Activated CD4-positive, CD25-positive, alpha-beta regulatory T cell treated with anti-CD3 and anti-CD28 coated beads, Interleukin-2, amount 50 U/mL, for 72 hours (primary cell): ENCODE measurements around the gene SEMA3E.
"Not testable (repeated sequence)": the region's sequence is repeated elsewhere in the genome, so short reads cannot be mapped to it uniquely, and the experiment has no call there.

ENCODE experiments used
- DNase-seq: peaks from one replicate; pipeline ENCODE4 v3.0.0; 2021

Gene SEMA3E

DNA sequence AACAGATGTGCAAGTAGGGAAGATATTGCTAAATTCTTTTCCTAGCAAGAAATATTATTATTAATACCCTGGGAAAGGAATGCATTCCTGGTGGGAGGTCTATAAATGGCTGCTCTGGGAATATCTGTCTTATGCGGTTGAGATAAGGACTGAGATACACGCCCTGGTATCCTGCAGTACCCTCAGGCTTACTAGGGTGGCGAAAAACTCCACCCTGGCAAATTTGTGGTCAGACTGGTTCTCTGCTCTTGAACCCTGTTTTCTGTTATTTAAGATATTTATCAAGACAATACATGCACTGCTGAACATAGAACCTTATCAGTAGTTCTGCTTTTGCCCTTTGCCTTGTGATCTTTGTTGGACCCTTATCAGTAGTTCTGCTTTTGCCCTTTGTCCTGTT lies 96.4 kb downstream of the SEMA3E start:
- DNase-seq = not testable (repeated sequence)

DNA sequence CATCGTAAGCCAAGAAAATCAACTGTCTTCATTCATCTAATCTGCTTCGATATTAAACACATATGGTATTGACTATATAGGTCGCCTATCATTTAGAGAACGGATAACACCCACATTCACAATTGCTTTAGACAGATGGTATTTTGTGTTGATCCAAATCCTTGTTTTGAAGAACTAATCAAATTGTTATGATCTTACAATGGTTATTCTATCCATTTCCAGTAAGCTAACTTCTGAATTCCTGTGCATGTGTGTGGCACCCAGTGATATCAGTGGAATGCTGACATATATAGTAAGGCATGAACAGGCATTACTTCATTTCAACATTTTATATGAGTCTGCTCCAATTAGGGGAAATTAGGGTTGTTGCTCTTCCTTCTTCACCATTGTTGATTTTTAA lies 98.8 kb downstream of the SEMA3E start:
- DNase-seq = no peak

DNA sequence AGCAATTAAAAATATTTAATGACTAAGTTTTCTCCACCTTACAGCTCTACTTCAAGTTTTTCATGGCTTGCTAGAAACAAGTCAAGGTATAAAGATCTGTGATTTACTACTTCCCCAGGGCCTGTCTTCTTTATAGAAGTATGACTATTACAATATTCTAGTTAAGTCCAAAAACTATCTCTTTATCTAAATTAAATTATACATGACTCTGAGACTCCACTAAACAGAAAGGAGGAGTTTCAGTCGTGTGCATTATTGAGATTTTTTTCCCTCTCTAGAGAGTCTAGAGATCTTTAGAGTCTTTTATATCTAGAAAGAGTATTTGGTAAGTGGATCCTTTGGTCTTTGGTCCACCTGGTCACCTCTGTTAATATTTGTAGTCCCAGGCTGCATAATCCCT lies 100.7 kb downstream of the SEMA3E start:
- no peak for DNase-seq

DNA sequence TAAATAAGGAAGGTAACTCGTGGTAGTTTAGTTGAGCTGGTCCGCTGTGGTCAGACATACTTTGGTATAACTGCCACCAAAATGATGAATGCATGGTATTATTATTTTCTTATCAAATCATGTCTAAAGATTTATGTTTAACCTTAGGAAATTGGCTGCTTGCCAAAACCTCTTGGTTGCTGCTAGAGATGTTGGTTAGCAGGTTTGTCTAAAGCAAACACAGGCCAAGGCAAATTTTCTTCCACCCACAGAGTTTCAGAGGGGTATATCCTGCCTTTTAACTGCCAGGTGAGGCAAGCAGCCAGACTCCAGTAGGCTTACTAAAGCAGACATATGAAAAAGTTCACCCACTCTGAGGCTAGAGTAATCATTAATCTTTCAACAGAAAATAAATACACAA lies 101.4 kb downstream of the SEMA3E start:
- no peak for DNase-seq

DNA sequence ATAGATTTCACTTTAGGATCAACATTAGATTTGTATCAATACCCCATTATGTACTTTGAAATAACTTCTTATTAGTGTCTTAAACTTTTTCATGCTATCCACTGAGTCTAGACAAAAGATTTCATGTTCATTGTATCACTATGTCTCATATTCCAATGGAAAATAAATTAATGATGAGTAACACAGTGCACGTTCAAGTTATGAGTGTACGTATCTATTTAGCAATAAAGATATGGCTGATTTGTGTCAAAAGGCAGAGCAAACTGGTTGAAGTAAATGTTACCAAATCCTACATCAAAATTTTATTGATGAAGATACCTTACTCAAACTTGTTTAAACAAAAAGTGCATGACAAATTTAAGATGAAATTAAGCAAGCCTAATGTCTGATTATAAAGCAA lies 102.4 kb downstream of the SEMA3E start:
- no peak for DNase-seq

DNA sequence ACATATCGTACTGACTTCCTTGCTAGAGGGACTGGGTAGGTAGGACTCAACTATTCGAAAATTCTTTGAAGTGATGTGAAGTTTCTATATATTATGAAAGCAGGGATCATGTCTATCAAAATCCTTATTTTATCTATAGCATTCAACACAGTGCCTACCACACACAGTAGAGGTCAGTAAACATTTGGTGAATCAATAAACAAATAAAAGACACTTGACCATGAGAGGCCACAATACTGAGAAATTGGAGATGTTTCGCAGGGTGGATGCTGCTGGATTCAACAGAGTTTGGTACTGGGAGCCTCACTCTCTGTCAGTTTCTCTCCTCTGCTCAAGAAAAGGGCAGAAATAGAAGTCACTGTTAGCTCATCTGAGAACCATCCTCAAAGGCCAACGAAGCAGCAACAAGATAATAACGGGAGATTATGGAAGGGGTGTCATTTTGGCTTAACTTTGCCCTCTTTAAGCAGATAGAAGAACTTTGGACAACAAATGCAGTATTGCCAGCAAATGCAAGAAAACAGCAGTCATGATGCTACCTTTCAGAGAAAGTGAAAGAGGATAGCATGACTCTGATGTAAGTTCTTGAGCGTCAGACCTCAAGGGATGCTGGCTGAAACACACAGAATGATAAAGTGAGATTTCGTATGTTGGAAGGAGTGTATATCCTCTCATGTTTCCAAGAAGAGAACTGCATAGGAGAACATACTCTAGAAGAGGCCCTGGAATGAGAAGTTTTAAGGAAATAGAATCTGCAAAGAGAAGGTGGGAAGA lies 107.6 kb downstream of the SEMA3E start:
- no peak for DNase-seq

DNA sequence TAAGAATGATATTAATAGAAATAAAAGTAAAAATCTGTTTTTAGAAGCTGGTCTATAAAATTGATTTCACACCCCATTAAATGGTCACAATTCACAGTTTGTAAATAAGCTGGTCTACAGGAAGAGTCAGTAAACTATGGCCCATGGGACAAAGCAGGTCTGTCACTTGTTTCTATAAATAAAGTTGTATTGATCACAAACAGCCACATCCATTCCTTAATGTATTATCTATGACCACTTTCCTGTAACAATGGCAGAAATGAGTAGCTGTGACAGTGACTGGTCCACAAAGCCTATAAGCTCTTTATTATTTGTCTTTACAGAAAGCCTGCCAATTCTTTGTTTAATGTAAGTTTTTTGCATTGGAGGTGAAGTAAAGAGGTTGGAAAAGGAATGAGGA lies 114.5 kb downstream of the SEMA3E start:
- DNase-seq = no peak

DNA sequence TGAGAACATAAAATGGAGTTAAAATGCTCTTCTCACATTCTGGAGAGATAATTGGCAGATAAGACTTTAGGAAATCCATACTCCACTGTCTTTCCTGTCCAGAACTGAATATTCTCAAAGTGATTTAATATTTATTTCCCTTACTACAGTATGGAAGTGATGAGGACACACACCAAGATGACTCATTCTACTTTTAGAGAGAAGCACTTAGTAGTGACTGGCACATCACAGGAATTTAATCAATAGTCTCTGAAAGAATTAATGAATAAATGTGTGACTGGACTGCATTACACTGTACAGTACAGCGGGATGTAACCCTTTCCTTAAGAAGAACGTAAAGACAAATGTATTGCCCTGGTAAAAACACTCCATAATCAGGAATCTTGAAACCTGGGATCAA lies 116.7 kb downstream of the SEMA3E start:
- DNase-seq = no peak

DNA sequence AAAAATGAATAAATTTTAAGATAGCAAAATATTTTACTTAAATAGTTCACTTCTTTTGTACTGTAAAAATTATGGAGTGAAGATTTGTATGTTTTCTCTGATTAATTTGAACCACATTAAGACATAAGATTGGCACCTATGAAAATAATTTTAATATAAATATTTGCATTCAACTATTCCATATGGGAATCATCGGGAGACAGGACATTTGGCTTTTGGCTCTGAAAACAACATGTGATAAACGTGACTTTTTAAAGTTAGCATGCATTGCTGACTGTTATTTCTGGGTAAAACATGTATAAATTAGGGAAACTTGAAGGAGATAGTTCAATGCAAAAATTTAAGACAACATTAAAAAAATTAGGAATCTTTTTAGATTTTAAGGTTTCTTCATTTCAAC lies 117.2 kb downstream of the SEMA3E start:
- DNase-seq = no peak

DNA sequence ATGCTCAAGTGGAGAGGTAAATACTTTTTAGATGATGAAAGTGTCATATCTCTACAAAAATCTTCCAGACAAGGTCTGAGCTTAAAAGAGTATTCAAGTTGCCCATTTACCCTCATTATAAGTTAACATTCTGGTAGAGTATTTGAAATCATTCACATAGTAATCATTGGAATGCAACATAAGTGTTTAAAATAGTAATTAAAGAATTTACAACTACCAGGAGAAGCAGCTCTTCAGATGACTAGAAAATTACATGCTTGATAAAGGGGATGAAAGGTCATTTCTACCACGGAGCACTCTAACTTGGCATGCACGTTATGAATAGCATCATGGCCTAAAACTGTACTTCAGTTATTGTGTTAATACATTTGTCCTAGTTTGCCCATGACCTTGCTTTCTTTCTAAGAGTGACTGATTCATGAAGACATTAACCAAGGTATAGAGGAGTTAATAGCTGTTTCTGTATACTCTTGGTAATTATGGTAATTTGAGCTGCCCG lies 120.0 kb downstream of the SEMA3E start:
- DNase-seq = no peak

DNA sequence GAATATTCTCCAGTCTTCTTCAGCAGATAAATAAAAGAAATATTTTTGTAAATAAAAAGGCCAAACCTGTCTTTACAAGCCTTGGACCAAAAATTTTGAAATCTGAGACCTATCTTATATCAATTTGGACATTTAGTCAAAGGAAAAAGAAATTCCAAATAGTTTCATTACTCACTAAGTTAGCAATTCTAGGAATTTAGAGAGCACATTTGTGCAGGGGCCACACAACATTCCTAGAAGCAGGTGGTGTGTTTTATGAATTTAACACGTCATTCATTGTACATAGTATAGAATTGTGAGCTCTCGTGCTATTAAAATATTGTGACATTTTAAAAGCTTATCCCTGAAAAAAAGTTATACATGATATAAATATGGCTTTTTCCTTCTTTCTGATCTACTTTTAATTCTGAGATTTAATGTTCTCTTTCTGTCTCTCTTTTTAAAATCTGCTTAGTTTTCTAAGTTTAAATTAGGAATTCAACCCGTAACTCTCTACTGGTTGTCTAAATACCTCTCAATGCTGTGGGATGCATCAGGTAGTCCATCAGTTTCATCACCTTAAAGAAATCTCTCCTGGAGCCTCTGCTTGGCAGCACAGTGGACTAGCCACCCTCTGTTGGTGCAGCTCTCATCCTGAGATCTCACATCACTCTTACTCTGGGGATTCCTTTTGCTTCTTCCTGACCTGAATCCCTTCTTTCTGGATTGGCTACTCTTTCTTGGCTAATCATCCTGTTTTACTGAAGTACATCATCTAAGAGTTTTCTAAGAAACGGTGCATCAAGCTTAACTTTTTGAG lies 124.5 kb downstream of the SEMA3E start:
- no peak for DNase-seq

DNA sequence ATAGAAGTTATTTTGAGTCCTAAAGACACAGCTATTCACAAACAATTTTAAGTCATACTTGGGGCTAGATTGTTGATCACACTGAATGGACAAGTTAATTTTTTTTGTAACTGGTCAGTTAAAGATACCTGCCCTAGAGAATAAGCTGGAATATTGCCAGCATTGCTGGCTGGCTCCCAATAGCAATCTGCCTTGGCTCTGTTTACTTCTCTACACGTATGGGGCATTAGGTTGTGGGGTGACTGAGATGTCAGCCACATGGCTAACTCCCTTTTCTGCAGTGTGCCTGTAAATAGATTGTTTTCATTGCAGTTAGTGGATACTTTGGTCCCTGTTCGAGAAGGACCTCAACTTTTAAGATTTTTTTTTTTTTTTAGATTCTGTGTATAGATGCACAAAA lies 128.2 kb downstream of the SEMA3E start:
- DNase-seq = no peak

DNA sequence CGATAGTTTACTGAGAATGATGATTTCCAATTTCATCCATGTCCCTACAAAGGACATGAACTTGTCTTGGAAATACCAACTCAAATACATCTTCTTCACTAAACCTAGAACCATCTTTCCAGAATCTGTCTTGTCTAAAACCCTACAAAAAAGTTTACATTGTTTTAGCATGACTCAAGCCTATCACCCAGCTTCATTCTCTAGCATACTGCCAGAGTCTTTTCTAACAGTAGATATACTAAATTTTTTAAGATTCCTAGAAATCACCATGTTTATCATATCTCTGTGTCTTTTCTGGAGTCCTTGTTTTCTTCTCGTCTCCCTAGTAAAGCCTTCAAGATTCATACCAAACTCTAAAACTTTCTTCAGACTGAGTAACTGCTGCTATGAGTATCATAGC lies 129.7 kb downstream of the SEMA3E start:
- no peak for DNase-seq

DNA sequence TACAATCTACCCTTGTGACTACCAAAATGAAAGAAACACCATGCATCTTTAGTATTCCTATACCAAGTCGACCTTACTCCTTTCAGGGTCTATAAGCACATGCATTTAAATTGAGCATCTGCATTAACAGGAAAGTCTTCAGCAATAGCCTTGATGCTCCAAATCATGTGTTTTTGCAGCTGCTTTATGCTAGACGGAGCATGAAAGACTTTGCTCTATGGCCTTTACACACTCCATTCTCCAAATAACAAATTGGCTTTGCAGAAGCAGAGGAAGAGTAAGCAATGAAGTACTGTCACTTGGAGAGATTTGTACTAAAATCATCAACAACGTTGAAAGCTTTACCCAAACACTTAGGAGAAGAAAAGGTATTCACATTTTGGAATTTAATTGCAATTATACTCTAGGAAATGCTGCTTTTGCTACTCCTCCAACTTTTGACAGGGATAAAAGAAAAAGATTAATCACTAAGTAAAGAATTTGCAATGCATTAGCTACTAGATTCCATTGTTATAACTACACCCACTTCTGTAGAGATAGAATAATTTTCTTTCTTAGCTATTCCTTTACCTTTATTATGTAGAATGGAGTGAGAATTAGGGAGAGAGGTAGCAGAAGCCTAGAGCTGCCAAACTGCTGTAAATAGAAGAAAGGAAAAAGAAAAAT lies 131.8 kb downstream of the SEMA3E start:
- no peak for DNase-seq

DNA sequence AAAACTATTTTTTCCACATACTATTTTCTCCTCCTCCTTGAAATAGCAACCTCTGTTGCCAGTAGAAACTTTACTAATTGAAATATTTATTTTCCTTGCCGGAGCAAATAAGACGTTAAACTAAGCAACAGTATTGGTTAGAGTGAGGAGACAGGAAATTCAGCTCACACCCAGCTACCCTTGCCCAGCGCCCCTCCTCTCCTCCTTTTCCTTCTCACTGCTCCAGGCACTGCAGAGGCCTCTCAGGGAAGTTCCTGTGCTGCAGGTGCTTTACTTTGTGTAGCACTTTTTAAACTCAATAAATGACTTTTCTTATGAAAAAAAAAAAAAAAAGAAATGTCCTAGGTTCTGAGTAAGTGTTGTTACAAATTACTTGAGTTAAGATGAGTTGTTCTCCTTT lies 134.0 kb downstream of the SEMA3E start:
- DNase-seq = no peak

DNA sequence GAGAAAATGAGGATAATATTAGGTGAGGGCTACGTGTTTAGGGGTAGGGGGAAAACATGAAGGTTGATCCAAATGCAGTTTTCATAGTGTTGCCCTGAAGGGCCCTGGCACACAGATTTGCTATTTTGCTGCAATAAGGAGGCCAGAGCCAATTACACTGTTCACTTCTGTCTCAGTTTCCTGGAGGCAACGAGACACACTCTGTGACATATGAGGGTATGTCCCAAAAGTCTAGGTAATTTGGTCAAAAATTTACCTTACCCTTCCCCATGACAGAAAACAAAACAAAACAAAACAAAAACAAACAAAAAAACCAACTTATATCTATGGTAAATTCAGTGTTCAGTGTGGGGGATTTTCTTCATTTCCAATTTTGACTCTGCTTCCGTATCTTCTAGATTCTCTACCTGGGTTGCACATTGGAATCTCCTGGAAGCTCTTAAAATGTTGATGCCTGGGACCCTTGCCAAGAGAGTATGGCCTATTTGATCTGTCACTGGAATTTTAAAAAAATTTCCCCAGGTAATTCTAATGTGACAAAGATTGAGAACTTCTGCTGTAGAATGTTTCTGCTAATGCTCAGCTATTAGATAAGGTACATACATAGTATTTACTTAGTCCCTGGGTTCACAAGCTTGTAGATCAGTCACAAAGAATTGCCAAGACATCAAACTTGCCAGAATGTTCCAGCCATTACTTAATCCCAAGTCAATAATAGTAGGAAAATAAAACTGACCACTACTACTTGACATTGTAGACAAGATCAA lies 139.5 kb downstream of the SEMA3E start:
- no peak for DNase-seq

DNA sequence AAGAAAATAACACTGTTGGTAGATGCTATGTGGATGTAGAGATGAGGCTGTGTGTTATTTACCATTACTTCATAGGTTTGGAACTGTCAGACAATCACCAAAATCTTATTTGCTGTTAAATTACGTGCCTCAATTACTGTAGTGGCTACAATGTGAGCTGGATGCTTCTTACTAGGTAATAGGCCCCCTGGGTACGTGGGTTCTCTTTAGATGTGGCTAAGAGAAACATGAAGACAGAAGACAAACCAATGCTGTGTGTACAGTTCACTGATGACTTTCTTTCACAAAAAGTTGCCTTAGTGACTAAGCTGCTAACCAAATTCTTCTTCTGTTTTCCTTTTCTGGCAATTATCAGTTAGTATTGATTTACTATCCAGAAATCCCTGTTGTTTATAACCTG lies 144.6 kb downstream of the SEMA3E start:
- no peak for DNase-seq

DNA sequence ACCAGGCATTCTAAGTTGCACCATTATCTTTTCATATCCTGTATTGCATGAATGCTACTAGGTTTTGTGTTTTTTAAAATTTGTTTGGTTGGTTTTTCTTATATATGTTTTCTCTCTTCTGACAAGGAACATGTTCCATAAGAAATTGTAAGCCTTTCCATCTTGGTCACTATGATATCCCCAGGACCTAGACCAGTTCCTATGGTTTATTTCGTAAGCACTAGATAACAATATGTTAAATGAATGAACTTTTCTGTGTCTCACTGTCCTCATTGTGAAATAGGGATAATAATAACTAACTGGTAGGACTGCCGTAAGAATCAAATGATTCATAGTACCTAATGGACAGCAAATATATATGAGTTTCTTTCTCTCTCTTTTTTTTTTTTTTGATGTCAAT lies 146.3 kb downstream of the SEMA3E start:
- no peak for DNase-seq

DNA sequence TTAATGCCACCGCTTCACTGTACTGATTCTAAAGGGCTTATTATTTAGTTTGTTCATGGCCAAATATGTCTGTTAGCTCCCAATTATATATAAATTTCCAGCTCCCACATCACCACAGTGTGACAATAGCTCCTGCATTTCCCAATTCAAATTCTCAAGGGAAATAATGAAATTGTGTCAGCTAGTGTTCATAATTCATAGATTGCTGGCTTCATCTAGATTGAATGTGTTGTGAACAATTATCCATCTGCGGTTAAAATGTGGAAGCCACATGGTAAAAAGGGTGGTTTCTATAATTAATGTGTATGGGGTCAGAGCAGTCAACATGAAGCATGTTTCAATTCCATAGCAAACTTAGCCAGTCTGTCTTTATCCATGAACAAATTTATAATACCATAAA lies 154.3 kb downstream of the SEMA3E start:
- no peak for DNase-seq

DNA sequence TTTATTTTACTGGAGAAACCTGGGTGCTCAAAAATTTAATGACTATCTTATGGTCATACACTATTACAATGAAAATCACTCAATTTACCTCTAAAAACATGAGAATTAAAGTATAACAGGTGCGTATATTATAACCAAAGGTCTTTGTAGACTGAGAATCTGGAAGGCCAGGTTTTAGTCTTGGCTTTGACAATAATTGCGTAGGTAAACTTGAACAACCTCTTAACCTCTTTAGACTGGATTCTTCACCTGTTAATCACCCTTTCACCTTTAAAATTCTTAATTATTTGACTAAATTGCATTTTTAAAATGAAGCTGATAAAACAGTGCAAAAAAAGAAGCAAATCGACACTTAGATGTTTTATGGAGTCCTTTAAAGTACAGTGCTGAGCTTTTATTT lies 156.1 kb downstream of the SEMA3E start:
- DNase-seq = no peak

DNA sequence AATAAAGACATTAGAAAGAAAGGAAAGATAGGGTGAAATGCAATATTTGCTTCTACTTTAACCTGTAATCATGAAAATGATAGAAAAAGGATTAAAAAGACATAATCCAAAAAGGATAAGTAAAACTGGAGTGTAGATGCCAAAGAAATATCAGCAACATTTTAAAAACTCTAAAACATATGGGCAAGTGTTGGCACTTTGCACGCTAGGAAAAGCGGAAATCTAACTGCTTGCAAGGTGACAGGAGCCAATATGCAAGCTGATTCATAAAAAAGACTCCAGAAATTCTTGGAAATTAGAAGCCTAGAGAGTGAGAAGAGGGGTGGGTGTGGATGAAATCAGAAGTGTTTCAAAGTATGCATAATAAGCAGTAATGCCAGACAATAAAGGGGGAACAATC lies 161.1 kb downstream of the SEMA3E start:
- no peak for DNase-seq

DNA sequence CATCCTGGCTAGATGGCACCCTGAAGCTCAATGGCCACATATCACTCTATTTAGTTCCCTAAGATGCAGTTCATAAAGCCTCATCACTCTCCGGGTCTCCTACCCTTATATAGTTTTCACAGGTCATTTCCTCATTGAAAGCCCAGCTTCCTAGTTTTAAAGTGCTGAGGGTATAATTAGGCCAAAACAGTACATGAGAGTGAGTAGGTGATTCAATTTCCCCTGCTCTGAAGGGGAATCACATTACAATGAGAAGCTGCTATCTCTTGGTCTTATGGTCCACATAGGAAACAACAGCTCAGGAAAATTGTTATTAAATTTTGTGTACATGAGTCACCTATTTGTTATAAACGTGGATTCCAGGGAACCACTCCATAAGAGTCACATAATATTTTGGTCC lies 162.0 kb downstream of the SEMA3E start:
- DNase-seq = no peak

DNA sequence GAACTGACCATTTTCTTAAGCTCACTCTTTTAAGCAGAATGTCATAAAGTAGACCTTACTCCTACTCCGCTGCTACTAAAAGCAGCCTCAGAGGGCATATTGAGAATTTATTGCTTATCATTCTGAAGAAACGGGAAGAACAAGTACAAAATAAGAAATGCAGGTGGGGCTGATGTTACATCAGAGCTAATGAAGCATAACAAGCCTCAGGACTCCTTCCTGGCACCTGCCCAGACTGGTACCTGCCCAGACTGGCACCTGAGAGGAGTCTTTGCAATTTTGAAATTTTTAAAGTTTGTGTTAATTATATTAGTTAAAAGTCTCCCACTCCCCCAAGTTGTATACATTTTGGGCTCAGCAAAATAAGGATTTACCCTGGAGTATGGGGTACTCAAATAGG lies 162.4 kb downstream of the SEMA3E start:
- DNase-seq = no peak
